SU-DHL-6 (cell line): ENCODE results near the gene WNK1.
A peak's percentile ranks its signal among the peaks of the same experiment; 100 is the strongest.

Experiments
- H2AFZ ChIP-seq: fragments of 200-600 bp; sonication (generic); 2 replicates; pipeline ENCODE4 v1.6.1; 2014; ENCODE audit warnings: low read depth, mild to moderate bottlenecking, moderate library complexity, mixed read lengths, antibody characterized with exemption, low read length; ENCODE audit not compliant: severe bottlenecking
- H3F3A ChIP-seq: fragments of 200-600 bp; shearing (Covaris generic); 2 replicates; pipeline ENCODE4 v1.6.0; 2016; ENCODE audit warnings: antibody characterized with exemption, mild to moderate bottlenecking; ENCODE audit not compliant: insufficient read depth
- H3K27ac ChIP-seq: fragments of 200-600 bp; sonication (generic); 2 replicates; pipeline ENCODE4 v1.5.1; 2016; ENCODE audit warnings: low read depth, mild to moderate bottlenecking, low read length, moderate library complexity, mixed read lengths
- H3K27me3 ChIP-seq: fragments of 200-600 bp; sonication (generic), shearing (Covaris generic); 2 replicates; pipeline ENCODE4 v1.6.0; 2014; ENCODE audit warnings: mild to moderate bottlenecking, low read length
- H3K36me3 ChIP-seq: fragments of 200-600 bp; sonication (generic); 2 replicates; pipeline ENCODE4 v1.6.1; 2014; ENCODE audit warnings: mild to moderate bottlenecking, low read length, mixed read lengths
- H3K4me2 ChIP-seq: fragments of 300-600, 200-600 bp; shearing (Covaris generic), sonication (generic); 2 replicates; pipeline ENCODE4 v1.6.0; 2014; ENCODE audit warnings: low read length, low read depth, mild to moderate bottlenecking; ENCODE audit not compliant: poor library complexity, severe bottlenecking
- H3K4me3 ChIP-seq: fragments of 200-600 bp; sonication (generic); 2 replicates; pipeline ENCODE4 v1.5.1; 2014; ENCODE audit warnings: antibody characterized with exemption, low read length, mild to moderate bottlenecking, mixed read lengths; ENCODE audit not compliant: insufficient read depth, poor library complexity, severe bottlenecking
- H3K79me2 ChIP-seq: fragments of 200-600 bp; sonication (generic); 2 replicates; pipeline ENCODE4 v1.6.1; 2014; ENCODE audit warnings: mild to moderate bottlenecking, low read length, moderate library complexity; ENCODE audit not compliant: insufficient read depth
- H3K9ac ChIP-seq: fragments of 200-600 bp; sonication (generic); 2 replicates; pipeline ENCODE4 v1.7.0; 2014; ENCODE audit warnings: mild to moderate bottlenecking, low read length
- H3K9me2 ChIP-seq: fragments of 200-600 bp; sonication (generic); replicated peaks from 2 replicates; pipeline ENCODE4 v1.6.1; 2014; ENCODE audit warnings: low read length; ENCODE audit not compliant: insufficient read depth
- H3K9me3 ChIP-seq: fragments of 200-600 bp; sonication (generic); 2 replicates; pipeline ENCODE4 v1.6.1; 2014; ENCODE audit warnings: low read length, mixed read lengths; ENCODE audit not compliant: insufficient read depth
- H4K20me1 ChIP-seq: fragments of 200-600 bp; sonication (generic); 2 replicates; pipeline ENCODE4 v1.6.1; 2014; ENCODE audit warnings: low read depth, mild to moderate bottlenecking, antibody characterized with exemption, low read length, moderate library complexity, mixed read lengths
- EZH2phosphoT487 ChIP-seq: fragments of 200-600 bp; sonication (generic), shearing (Covaris generic); conservative IDR thresholded peaks from 2 replicates; pipeline ENCODE4 v1.6.1; 2018; ENCODE audit warnings: mild to moderate bottlenecking, antibody characterized with exemption, low read length, moderate library complexity, mixed read lengths
- TF ChIP-seq, protein P1 (sequence below): fragments of 200-600 bp; sonication (generic); IDR thresholded peaks from one replicate; pipeline ENCODE4 v1.5.1; 2017; ENCODE audit warnings: antibody characterized with exemption, mild to moderate bottlenecking, low read length, moderate library complexity; ENCODE audit not compliant: insufficient read depth, poor library complexity, severe bottlenecking

WNK1 gene

DNA sequence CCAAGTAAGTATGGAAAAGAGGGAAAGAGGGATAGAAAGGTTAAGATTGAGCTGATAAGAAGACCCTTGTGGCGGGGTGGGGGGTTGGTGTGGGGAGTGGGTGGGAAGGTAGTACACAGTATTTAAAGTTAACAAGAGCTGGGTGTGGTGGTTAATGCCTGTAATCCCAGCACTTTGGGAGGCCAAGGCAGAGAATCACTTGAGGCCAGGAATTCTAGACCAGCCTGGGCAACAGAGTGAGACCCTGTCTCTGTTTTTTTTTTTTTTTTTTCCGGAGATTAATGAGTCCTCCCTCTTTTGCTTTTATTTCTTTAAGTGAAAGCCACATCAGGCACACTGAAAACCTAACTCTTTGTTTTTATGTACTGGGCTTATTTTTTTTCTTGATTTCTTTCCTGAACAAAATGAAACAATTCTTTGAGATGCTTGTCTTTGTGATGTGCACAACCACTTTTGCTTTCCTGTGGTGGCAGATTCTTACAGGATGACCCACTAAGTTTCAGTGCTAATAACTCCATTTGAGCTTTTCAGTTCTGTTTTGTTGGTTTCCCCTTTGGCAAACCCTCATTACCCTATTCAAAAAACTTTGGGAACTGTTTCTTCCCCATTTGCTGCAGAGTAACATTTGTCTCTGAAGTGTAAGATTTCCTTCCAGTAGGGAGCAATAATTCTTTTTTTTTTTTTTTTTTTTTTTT, 54.8 kb downstream of the WNK1 start:
- H3K4me2 ChIP-seq = no peak overlapping the region
- H3F3A ChIP-seq = peaks cover 24% of the 10 kb centered on the region; the same call in 1 of the 2 replicates
- H3K27me3 ChIP-seq = no peaks in the 10 kb centered on the region
- H3K36me3 ChIP-seq = no peaks in the 10 kb centered on the region
- H4K20me1 ChIP-seq = peaks cover 7% of the 10 kb centered on the region; the same call in 1 of the 2 replicates
- no peak overlapping the region for H3K27ac ChIP-seq
- TF ChIP-seq, protein P1, sequence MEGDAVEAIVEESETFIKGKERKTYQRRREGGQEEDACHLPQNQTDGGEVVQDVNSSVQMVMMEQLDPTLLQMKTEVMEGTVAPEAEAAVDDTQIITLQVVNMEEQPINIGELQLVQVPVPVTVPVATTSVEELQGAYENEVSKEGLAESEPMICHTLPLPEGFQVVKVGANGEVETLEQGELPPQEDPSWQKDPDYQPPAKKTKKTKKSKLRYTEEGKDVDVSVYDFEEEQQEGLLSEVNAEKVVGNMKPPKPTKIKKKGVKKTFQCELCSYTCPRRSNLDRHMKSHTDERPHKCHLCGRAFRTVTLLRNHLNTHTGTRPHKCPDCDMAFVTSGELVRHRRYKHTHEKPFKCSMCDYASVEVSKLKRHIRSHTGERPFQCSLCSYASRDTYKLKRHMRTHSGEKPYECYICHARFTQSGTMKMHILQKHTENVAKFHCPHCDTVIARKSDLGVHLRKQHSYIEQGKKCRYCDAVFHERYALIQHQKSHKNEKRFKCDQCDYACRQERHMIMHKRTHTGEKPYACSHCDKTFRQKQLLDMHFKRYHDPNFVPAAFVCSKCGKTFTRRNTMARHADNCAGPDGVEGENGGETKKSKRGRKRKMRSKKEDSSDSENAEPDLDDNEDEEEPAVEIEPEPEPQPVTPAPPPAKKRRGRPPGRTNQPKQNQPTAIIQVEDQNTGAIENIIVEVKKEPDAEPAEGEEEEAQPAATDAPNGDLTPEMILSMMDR = no peak
- TF ChIP-seq EZH2phosphoT487 = no peak
- H3K79me2 ChIP-seq = peaks cover 96% of the 10 kb centered on the region
- no peaks in the 10 kb centered on the region for H3K9me3 ChIP-seq
- no peaks in the 10 kb centered on the region for H3K9me2 ChIP-seq
- H2AFZ ChIP-seq = no peak overlapping the region
- no peak overlapping the region for H3K4me3 ChIP-seq
- H3K9ac ChIP-seq = no peak overlapping the region

DNA sequence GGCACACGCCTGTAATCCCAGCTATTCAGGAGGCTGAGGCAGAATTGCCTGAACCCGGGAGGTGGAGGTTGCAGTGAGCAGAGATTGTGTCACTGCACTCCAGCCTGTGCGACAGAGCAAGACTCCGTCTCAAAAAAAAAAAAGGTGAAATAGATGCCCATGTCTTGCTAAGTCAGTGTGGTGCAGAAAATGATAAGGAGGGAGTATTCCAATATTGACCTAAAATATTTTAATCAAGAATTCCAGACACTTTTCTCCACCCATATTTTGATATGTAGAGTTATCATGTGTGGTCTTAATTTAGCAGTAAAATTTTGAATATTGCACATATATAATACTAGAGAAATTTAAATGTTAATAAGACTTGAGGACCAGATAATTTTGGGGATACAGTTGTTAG, 57.7 kb downstream of the WNK1 start:
- no peaks in the 10 kb centered on the region for H4K20me1 ChIP-seq
- H2AFZ ChIP-seq = no peak overlapping the region
- H3K36me3 ChIP-seq = peaks cover 3% of the 10 kb centered on the region
- H3K79me2 ChIP-seq = peaks cover 85% of the 10 kb centered on the region
- no peaks in the 10 kb centered on the region for H3K9me3 ChIP-seq
- no peak overlapping the region for H3K27ac ChIP-seq
- no peaks in the 10 kb centered on the region for H3K27me3 ChIP-seq
- peaks cover 35% of the 10 kb centered on the region; the same call in 1 of the 2 replicates for H3F3A ChIP-seq
- H3K9ac ChIP-seq = no peak overlapping the region
- TF ChIP-seq, protein P1 = no peak
- TF ChIP-seq EZH2phosphoT487 = no peak
- no peak overlapping the region for H3K4me3 ChIP-seq
- no peak overlapping the region for H3K4me2 ChIP-seq
- no peaks in the 10 kb centered on the region for H3K9me2 ChIP-seq

DNA sequence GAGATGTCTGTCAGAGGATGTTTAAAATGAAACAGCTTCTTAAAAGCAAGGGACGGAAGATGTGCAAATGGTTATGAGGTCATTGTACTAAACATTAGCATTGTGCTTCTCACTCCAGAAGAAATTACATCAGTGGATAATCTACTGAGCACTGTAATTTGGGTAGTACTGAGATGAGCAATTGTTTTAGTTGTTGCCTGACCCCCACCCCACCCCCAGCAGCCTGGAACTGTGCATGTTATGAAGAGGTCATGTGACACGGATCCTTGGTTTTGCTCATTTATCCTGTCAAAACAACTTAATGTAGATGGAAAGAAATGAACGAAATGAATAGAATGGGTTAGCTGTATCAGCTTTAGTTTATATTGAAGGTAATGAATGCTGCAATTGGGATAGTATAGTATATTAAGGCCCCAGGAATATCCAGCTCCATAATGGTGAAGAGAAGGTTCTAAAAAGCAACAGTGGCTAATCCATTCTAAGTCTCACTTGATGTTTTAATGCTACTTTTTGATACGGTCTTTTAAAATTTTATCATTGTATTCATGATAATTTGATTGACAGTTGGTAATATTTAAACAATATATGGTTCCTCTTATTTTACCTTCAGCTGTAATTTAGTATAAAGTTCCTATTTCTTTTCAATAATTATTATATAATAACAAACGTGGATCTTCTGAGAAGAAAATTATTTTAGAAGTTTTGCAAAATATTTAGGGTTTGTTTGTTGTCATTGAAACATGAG, 58.5 kb downstream of the WNK1 start:
- Histone ChIP-seq H3K79me2 (peaks cover 78% of the 10 kb centered on the region), H4K20me1 (no peaks in the 10 kb centered on the region), H3K27me3 (no peaks in the 10 kb centered on the region), H2AFZ (no peak overlapping the region), H3K36me3 (peaks cover 3% of the 10 kb centered on the region), H3K4me2 (peak overlapping the region; percentile 18), H3K4me3 (no peak overlapping the region), H3F3A (peaks cover 41% of the 10 kb centered on the region; the same call in 1 of the 2 replicates), H3K9me3 (no peaks in the 10 kb centered on the region), H3K9me2 (no peaks in the 10 kb centered on the region), H3K27ac (0 out of 2 replicates have a peak overlapping the region, but pooled peaks have one; percentile 15), H3K9ac (no peak overlapping the region)
- no peak for TF ChIP-seq EZH2phosphoT487
